HG02840 (cell line): ENCODE measurements around the gene C2CD4D.
"Not testable (repeated sequence)": the region's sequence is repeated elsewhere in the genome, so short reads cannot be mapped to it uniquely, and the experiment has no call there.

Experiments
- ATAC-seq: cut with Tn5 transposase; IDR thresholded peaks from one replicate; pipeline ENCODE4 v1.9.1; 2021; ENCODE audit warnings: mild to moderate bottlenecking, moderate library complexity, moderate number of reproducible peaks; ENCODE audit not compliant: unreplicated experiment, low FRiP score

Gene C2CD4D

DNA sequence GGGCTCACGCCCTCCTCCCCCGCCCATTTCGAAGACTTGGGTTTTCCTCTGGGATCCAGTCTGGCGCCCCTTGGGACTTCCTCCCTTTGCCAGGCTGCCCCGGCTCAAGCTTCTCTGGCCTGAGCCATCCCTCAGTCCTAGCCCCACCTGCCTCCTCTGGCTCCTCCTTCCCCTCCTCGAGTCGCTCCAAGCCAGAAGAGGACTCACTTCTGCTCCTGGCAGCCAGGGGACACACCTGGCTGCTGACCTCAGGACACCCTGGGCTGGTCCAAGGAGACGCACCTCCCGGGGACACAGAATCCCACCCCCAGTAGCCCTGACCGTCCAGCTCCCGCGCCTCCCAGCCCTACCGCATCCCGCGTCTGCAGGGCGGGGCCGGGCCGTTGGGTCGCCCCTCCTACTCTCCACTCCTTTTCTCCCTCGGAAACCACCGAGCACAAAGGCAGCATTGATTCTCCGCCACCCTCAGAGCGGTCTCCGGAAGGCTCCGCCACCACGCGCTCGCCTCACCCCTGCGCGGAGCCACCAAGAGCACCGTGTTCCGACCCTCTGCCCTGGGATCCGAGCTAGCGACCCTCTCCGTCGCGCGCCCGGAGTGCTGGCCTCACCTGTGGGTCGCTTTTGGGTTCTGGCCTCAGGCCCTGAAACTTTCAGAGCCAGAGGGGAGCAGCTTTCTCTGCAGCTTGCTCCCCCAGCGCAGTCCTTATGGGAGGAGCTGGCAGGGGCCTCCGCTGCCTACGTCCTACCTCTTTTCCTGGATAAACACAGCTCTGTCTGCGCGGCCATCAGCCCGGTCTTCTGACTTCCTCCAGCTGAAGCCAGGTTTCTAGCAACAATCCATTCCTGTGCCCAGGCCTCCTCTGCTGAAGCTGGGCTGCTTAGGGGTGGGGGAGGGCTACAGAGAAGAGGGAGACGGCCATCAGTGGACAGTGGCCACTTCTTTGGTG is at the start of gene C2CD4D:
Gene C2CD4D (minus strand): TSS at position 364 of the 947 bp plus-strand sequence. CDS start 831 bp downstream, outside the sequence.
- no peak for ATAC-seq

- no peak for ATAC-seq
Observed at GRCh38 chr1:151888972-151889570, 49.5 kb upstream of the C2CD4D start.

- ATAC-seq, result no peak
Observed at GRCh38 chr1:151887028-151887427, 47.4 kb upstream of the C2CD4D start.

DNA sequence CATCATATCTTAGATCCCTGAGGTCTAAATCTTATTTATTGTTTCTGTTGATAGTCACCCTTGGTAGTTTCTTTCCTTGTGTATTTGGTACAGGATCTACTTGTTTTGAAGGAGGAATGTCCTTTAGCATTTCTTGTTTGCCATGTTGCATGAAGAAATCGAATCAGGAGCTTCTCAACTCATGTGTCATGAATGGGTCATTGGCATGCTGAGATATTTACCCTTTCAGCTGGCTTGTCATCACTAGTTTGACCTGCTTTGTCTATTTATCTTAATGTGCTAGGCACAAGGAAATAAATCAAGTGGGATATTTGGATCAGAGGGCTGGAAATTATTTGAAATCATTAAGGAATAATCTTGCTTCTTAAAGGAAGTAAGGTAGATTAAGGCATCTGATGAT is 45.9 kb upstream of the C2CD4D start:
- ATAC-seq, result no peak

DNA sequence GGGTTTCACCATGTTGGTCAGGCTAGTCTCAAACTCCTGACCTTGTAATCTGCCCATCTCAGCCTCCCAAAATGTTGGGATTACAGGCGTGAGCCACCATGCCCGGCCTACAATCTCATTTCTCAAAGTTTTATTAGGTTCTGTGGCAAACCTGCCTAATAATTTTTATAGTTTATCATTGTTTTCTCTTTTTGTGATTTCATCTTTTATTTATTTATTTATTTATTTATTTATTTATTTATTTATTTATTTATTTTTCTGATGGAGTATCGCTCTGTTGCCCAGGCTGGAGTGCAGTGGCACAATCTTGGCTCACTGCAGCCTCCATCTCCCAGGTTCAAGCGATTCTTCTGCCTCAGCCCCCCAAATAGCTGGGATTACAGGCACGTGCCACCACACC is 45.3 kb upstream of the C2CD4D start:
- not testable (repeated sequence) for ATAC-seq

GRCh38 chr1:151884445-151884844 is 44.8 kb upstream of the C2CD4D start:
- ATAC-seq, result not testable (repeated sequence)

- ATAC-seq, result not testable (repeated sequence)
Observed at GRCh38 chr1:151883898-151884297, 44.3 kb upstream of the C2CD4D start.

- ATAC-seq, result not testable (repeated sequence)
Observed at GRCh38 chr1:151882918-151883317, 43.3 kb upstream of the C2CD4D start.

- ATAC-seq, result no peak
Observed at GRCh38 chr1:151882466-151882865, 42.8 kb upstream of the C2CD4D start.

- no peak for ATAC-seq
Observed at GRCh38 chr1:151881479-151881878, 41.9 kb upstream of the C2CD4D start.

- no peak for ATAC-seq
Observed at GRCh38 chr1:151875419-151876097, 35.9 kb upstream of the C2CD4D start.

GRCh38 chr1:151872776-151873175 is 33.2 kb upstream of the C2CD4D start:
- ATAC-seq, result not testable (repeated sequence)

DNA sequence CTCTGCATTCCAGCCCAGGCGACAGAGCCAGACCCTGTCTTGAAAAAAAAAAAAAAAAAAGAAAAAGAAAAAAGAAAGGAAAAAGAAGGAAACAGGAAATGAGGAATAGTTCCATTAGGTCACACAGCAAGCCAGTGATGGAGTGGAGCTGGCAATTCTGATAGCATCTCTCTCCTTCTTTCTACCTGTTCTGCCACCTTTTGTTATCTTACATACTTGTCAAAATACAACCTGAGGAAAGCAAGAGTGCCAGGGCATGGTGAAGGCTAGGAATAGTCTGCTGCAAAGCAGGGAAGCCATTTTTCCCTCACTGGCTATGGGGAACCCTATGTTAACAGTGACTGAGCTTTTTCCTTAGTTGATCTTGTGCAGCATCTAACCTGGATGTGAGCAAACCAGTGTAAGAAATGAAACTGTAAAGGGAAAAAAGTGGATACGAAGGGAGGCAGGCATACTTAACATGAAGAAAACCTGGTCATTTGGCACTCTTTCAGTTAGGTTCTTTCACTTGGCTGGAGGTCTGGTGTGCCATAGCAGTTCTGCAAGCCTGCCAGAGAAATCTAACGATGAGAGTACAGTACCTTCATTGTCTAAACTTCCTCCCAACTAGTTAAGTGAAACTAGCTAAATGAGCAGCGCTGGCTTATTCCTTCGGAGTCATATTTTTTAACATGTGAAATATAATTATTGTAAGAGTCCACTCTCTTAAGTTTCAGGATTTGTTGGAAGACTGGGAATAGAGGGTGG is 31.8 kb upstream of the C2CD4D start:
- ATAC-seq, result no peak

DNA sequence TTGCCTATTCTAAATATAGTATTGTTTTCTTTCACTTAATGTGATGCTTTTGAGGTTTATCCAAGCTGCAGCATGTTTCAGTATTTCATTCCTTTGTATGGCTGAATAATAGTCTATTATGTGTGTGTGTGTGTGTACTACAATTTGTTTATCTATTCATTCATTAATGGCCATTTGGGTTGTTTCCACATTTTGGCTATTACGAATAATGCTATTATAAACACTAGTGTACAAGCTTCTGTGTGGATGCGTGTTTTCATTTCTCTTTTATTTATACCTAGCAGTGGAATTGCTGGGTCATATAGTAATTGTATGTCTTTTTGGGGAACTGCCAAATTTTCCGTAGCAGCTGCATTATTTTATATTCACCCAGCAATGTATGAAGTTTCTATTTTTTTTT is 28.9 kb upstream of the C2CD4D start:
- no peak for ATAC-seq

GRCh38 chr1:151867765-151868411 is 28.3 kb upstream of the C2CD4D start:
- no peak for ATAC-seq

GRCh38 chr1:151867321-151867720 is 27.7 kb upstream of the C2CD4D start:
- no peak for ATAC-seq

GRCh38 chr1:151864411-151864810 is 24.8 kb upstream of the C2CD4D start:
- ATAC-seq, result no peak

DNA sequence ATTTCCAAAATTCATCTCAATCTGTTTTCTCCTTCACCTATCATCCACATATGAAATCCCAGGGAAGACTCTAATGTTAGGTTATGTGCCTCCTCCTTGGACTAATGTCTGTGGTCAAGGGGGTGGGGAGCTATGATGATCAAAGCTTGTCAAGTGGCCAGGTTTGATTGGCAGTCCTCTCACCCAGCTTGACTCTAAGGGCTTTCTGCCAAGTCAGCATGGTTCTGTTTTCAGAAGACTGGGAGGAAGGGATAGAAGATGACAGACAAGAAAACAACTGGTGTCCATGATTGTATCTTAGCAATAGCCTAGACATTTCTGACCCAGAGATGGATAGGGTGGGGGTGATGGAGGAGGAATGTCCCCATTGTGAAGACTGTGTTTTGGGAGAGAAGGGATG is 23.0 kb upstream of the C2CD4D start:
- no peak for ATAC-seq

DNA sequence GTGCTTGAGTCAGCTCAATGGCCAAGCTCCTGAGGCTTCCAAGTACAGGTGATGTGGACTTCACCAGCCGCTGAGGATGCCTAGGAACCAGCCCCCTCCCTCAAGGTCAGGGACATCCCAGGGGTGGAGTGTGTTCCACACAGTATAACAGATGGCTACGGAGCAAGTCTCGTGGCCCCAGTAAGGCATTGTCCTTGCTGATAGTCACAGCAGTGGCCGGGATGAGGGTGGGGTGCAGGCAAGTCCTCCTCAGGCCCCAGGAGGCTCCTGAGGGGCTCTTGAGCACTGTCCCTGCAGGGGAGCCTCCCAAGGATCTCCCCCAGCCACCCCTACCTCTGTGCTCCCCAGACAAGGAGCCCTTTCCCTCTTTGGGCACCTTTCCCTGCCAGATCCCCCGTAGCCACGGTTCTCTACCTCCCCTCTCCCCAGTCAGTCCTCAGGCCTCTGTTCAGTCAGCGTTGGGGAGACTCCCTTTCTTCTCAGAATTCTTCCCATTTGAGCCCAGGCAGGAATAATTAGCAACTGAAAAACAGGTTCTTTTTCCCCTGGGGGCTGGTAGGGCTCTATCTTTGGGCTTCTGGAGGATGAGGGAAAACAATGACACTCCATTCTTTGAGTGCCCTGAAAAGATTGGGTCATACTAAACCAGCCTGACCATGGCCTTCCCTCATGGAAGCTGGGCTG is 21.0 kb upstream of the C2CD4D start:
- no peak for ATAC-seq
